H9 (cell line): ENCODE results near the gene SPHKAP. TPM values are rescaled to one million over a fixed set of nuclear protein-coding genes. Genes with fewer than 3 reads are reported as not detected.

Experiments used
- DNase-seq: peaks from one replicate; pipeline ENCODE4 v3.0.0-alpha.2; 2017
- H2AFZ ChIP-seq: one replicate; pipeline ENCODE4 v1.6.1; 2013; ENCODE audit warnings: mild to moderate bottlenecking, low read length, control low read depth, moderate library complexity
- H2AK5ac ChIP-seq: 2 replicates; pipeline ENCODE4 v1.6.1; 2013; ENCODE audit warnings: low read length, control low read depth, mixed read lengths; ENCODE audit not compliant: insufficient read length
- H2BK120ac ChIP-seq: one replicate; pipeline ENCODE4 v1.6.1; 2013; ENCODE audit warnings: low read depth, mild to moderate bottlenecking, low read length, control low read depth, inconsistent platforms; ENCODE audit not compliant: poor library complexity, severe bottlenecking
- H2BK12ac ChIP-seq: 2 replicates; pipeline ENCODE4 v1.6.1; 2013; ENCODE audit warnings: low read length, control low read depth, mixed read lengths, low read depth; ENCODE audit not compliant: insufficient read length
- H2BK15ac ChIP-seq: 2 replicates; pipeline ENCODE4 v1.6.1; 2013; ENCODE audit warnings: low read depth, low read length, control low read depth
- H2BK20ac ChIP-seq: one replicate; pipeline ENCODE4 v1.6.1; 2013; ENCODE audit warnings: low read depth, mild to moderate bottlenecking, low read length, control low read depth, inconsistent platforms; ENCODE audit not compliant: poor library complexity, severe bottlenecking
- H2BK5ac ChIP-seq: 2 replicates; pipeline ENCODE4 v1.6.1; 2013; ENCODE audit warnings: low read length, control low read depth, mixed read lengths; ENCODE audit not compliant: insufficient read length
- H3K14ac ChIP-seq: 2 replicates; pipeline ENCODE4 v1.6.1; 2013; ENCODE audit warnings: low read length, control low read depth; ENCODE audit not compliant: insufficient read depth
- H3K18ac ChIP-seq: 2 replicates; pipeline ENCODE4 v1.6.1; 2013; ENCODE audit warnings: low read depth, mild to moderate bottlenecking, mixed read lengths, low read length, control low read depth; ENCODE audit not compliant: insufficient read length
- H3K23ac ChIP-seq: 2 replicates; pipeline ENCODE4 v1.6.1; 2013; ENCODE audit warnings: low read length, control low read depth, mixed read lengths, low read depth; ENCODE audit not compliant: insufficient read length
- H3K23me2 ChIP-seq: 2 replicates; pipeline ENCODE4 v1.6.1; 2013; ENCODE audit warnings: low read depth, mild to moderate bottlenecking, mixed read lengths, low read length, control low read depth; ENCODE audit not compliant: insufficient read length, poor library complexity, severe bottlenecking
- H3K27ac ChIP-seq: 2 replicates; pipeline ENCODE4 v1.5.1; 2013; ENCODE audit warnings: low read length, control low read depth, mixed read lengths, low read depth; ENCODE audit not compliant: insufficient read length
- H3K27me3 ChIP-seq: 2 replicates; pipeline ENCODE4 v1.6.1; 2013; ENCODE audit warnings: low read length, control low read depth, inconsistent platforms; ENCODE audit not compliant: insufficient read depth
- H3K4ac ChIP-seq: 2 replicates; pipeline ENCODE4 v1.6.1; 2013; ENCODE audit warnings: low read depth, mild to moderate bottlenecking, control low read depth, inconsistent platforms, low read length, moderate library complexity
- H3K4me1 ChIP-seq: 2 replicates; pipeline ENCODE4 v1.6.1; 2013; ENCODE audit warnings: low read length, control low read depth, inconsistent platforms; ENCODE audit not compliant: insufficient read depth
- H3K4me2 ChIP-seq: 2 replicates; pipeline ENCODE4 v1.6.1; 2013; ENCODE audit warnings: low read length, control low read depth, mixed read lengths; ENCODE audit not compliant: insufficient read length, insufficient read depth
- H3K56ac ChIP-seq: 2 replicates; pipeline ENCODE4 v1.6.1; 2013; ENCODE audit warnings: low read depth, mild to moderate bottlenecking, mixed read lengths, low read length, control low read depth; ENCODE audit not compliant: insufficient read length
- H3K79me1 ChIP-seq: 2 replicates; pipeline ENCODE4 v1.6.1; 2013; ENCODE audit warnings: low read depth, mild to moderate bottlenecking, moderate library complexity, low read length, control low read depth, inconsistent platforms; ENCODE audit not compliant: insufficient read depth, poor library complexity, severe bottlenecking
- H3K79me2 ChIP-seq: 2 replicates; pipeline ENCODE4 v1.6.1; 2013; ENCODE audit warnings: low read length, control low read depth, inconsistent platforms; ENCODE audit not compliant: insufficient read depth
- H3K9ac ChIP-seq: 2 replicates; pipeline ENCODE4 v1.6.1; 2013; ENCODE audit warnings: low read length, control low read depth, mixed read lengths; ENCODE audit not compliant: insufficient read length; ENCODE audit errors: extremely low read depth
- H3K9me3 ChIP-seq: one replicate; pipeline ENCODE4 v1.6.1; 2013; ENCODE audit warnings: low read depth, low read length, inconsistent platforms; ENCODE audit not compliant: control insufficient read depth
- H3T11ph ChIP-seq: one replicate; pipeline ENCODE4 v1.6.1; 2013; ENCODE audit warnings: mild to moderate bottlenecking, low read length, control low read depth, inconsistent platforms
- H4K20me1 ChIP-seq: one replicate; pipeline ENCODE4 v1.6.1; 2013; ENCODE audit not compliant: control insufficient read depth, insufficient read length, insufficient read depth
- H4K5ac ChIP-seq: 2 replicates; pipeline ENCODE4 v1.6.1; 2013; ENCODE audit warnings: low read depth, mild to moderate bottlenecking, mixed read lengths, low read length, control low read depth; ENCODE audit not compliant: insufficient read length
- H4K8ac ChIP-seq: replicated peaks from 2 replicates; pipeline ENCODE4 v1.6.1; 2013; ENCODE audit warnings: low read length, control low read depth, mixed read lengths, low read depth; ENCODE audit not compliant: insufficient read length
- H4K91ac ChIP-seq: 2 replicates; pipeline ENCODE4 v1.6.1; 2013; ENCODE audit warnings: low read depth, mild to moderate bottlenecking, moderate library complexity, mixed read lengths, low read length, control low read depth; ENCODE audit not compliant: insufficient read length
- H3K27ac Mint-ChIP-seq, 3 experiments: 2 replicates in 2 of 3; 3 replicates in 1 of 3; pipeline ENCODE4 v1.8.0; 2020 to 2021; ENCODE audit warnings: mixed read lengths in 3 of 3, mild to moderate bottlenecking in 1 of 3, moderate library complexity in 1 of 3
- H3K27me3 Mint-ChIP-seq: 2 replicates; pipeline ENCODE4 v1.8.0; 2021; ENCODE audit warnings: low read depth, mild to moderate bottlenecking, moderate library complexity, mixed read lengths
- H3K36me3 Mint-ChIP-seq, 3 experiments: 2 replicates in 2 of 3; 3 replicates in 1 of 3; pipeline ENCODE4 v1.8.0; 2020 to 2021; ENCODE audit warnings: low read depth in 3 of 3, mixed read lengths in 3 of 3; ENCODE audit not compliant: insufficient read depth in 1 of 3
- H3K4me1 Mint-ChIP-seq, 2 experiments: 2 replicates each; pipeline ENCODE4 v1.8.0; 2020; ENCODE audit warnings: mixed read lengths in 2 of 2
- H3K4me3 Mint-ChIP-seq, 2 experiments: 2 replicates in 1 of 2; 3 replicates in 1 of 2; pipeline ENCODE4 v1.8.0; 2020 to 2021; ENCODE audit warnings: mild to moderate bottlenecking in 2 of 2, mixed read lengths in 2 of 2, moderate library complexity in 1 of 2
- H3K9me3 Mint-ChIP-seq, 2 experiments: 2 replicates in 1 of 2; 3 replicates in 1 of 2; pipeline ENCODE4 v1.8.0; 2020; ENCODE audit warnings: mild to moderate bottlenecking in 2 of 2, mixed read lengths in 2 of 2, moderate library complexity in 1 of 2
- WGBS: extraction: QIAGEN DNeasy Blood & Tissue Kit; methylation state at CpG from one replicate; pipeline ENCODE4 v1.1.7; 2013; ENCODE audit warnings: missing lambda C conversion rate, low lambda C conversion rate, mixed read lengths; ENCODE audit not compliant: insufficient read length; ENCODE audit errors: extremely low coverage; 5-methylcytosine and 5-hydroxymethylcytosine counted together
- total RNA-seq: library from RNA; stranded (reverse); gene quantifications from 2 replicates; pipeline ENCODE4 v1.2.1, GENCODE V29; 2021
- TF ChIP-seq, protein P1 (sequence below): fragments of 200-600 bp; sonication (generic); conservative IDR thresholded peaks from 3 replicates; pipeline ENCODE4 v1.8.0; 2021; ENCODE audit warnings: antibody characterized with exemption, mild to moderate bottlenecking

Gene SPHKAP
- total RNA-seq, 1 experiment from 2014 or later, result not detected

DNA sequence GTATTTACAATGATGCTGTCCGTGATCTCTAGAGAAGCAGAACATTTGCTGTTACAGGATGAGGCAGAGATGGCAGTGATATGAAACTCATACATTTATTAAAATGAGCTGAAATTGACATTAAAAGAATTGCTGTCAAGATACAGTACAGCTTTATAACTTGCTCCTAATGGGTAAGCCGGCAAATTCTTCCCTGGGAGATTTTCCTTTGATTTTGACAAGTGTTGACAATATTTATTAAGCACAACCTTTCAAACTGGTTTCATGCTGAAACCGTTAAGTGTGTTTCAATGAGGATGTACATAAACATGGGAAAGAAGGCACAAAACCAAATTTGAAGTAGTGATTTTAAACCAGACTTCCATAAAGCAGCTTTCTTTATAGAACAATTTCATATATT, 45.5 kb downstream of the SPHKAP start:
- TF ChIP-seq, protein P1, sequence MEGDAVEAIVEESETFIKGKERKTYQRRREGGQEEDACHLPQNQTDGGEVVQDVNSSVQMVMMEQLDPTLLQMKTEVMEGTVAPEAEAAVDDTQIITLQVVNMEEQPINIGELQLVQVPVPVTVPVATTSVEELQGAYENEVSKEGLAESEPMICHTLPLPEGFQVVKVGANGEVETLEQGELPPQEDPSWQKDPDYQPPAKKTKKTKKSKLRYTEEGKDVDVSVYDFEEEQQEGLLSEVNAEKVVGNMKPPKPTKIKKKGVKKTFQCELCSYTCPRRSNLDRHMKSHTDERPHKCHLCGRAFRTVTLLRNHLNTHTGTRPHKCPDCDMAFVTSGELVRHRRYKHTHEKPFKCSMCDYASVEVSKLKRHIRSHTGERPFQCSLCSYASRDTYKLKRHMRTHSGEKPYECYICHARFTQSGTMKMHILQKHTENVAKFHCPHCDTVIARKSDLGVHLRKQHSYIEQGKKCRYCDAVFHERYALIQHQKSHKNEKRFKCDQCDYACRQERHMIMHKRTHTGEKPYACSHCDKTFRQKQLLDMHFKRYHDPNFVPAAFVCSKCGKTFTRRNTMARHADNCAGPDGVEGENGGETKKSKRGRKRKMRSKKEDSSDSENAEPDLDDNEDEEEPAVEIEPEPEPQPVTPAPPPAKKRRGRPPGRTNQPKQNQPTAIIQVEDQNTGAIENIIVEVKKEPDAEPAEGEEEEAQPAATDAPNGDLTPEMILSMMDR, result no peak
- H3K56ac ChIP-seq, result no peak overlapping the region
- no peak overlapping the region for H3K4me2 ChIP-seq
- no peak overlapping the region for H3K27ac ChIP-seq
- no peak for DNase-seq
- H2AFZ ChIP-seq, result no peak overlapping the region
- WGBS, result no CpG with 5 or more reads among the region's 3 CpGs
- no peaks in the 10 kb centered on the region for H3K79me2 ChIP-seq
- Mint-ChIP-seq H3K9me3 (no peaks in the 10 kb centered on the region; a peak in 1 of 5 replicates), H3K4me3 (no peak overlapping the region), H3K27me3 (no peaks in the 10 kb centered on the region), H3K36me3 (no peaks in the 10 kb centered on the region), H3K27ac (no peak overlapping the region), H3K4me1 (no peaks in the 10 kb centered on the region)
- no peak overlapping the region for H3K18ac ChIP-seq
- no peaks in the 10 kb centered on the region for H4K20me1 ChIP-seq
- no peak overlapping the region for H2BK20ac ChIP-seq
- H2BK120ac ChIP-seq, result no peak overlapping the region
- no peaks in the 10 kb centered on the region for H3K9me3 ChIP-seq
- no peaks in the 10 kb centered on the region for H3K27me3 ChIP-seq
- H2AK5ac ChIP-seq, result no peak overlapping the region
- no peak overlapping the region for H4K5ac ChIP-seq
- H4K91ac ChIP-seq, result no peak overlapping the region
- H3K4ac ChIP-seq, result no peak overlapping the region
- no peaks in the 10 kb centered on the region for H3K4me1 ChIP-seq
- H3K23me2 ChIP-seq, result no peaks in the 10 kb centered on the region
- no peak overlapping the region for H3K9ac ChIP-seq
- no peaks in the 10 kb centered on the region for H3K79me1 ChIP-seq
- no peak overlapping the region for H3K23ac ChIP-seq
- no peak overlapping the region for H2BK15ac ChIP-seq
- no peak overlapping the region for H4K8ac ChIP-seq
- H3K14ac ChIP-seq, result no peak overlapping the region
- H2BK5ac ChIP-seq, result no peak overlapping the region
- no peak overlapping the region for H3T11ph ChIP-seq
- H2BK12ac ChIP-seq, result no peak overlapping the region
